Measurements from ENCODE around the gene RHAG.
"Not testable (repeated sequence)": the region's sequence is repeated elsewhere in the genome, so short reads cannot be mapped to it uniquely, and the experiment has no call there.

Gene RHAG
- long read RNA-seq, donor 1: 0 reads
- long read RNA-seq, donor 2: 0 reads
- long read RNA-seq, donor 3: 0 reads
- long read RNA-seq, donor 4: 0 reads
- long read RNA-seq, donor 5: 0 reads
- long read RNA-seq, donor 6: 0 reads
- long read RNA-seq, donor 7, partial matches to known transcripts: 0 of 1 reads
- long read RNA-seq, donor 7, other reads (novel, unspliced or antisense): 0 of 1 reads
- long read RNA-seq, donor 8: 0 reads

DNA sequence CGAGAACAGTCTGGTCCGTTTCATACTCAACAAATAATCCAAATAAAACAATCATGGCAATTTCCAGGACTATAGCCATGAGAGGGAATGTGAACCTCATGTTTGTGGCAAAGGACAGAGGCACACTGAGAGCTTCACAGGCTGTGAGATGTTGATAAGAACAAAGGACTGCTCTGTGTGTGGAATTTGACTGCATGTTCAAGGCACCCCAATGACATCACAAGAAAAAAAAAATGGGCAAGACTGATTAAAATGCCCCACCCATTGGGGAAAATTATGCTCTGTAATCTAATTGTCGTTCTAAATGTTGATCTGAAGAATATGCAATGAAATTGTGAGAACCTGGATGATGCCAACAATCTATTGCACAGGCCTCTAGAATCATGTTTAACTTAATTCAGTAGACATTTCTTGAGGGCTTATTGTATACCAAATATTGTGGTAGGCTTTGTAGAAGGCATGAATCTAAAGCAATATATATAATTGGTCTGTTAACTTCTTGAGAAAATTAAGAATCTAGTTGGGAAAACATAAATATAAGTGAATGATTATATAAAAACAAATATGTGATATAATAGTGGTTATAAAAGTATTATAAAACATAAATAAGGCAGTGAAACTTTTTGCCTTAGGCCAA lies at the start of gene RHAG:
TSS of gene RHAG (minus strand) at position 127 of the 637 bp plus-strand sequence. CDS start at position 100, 27 bp downstream.
- DNase-seq: no peak

DNA sequence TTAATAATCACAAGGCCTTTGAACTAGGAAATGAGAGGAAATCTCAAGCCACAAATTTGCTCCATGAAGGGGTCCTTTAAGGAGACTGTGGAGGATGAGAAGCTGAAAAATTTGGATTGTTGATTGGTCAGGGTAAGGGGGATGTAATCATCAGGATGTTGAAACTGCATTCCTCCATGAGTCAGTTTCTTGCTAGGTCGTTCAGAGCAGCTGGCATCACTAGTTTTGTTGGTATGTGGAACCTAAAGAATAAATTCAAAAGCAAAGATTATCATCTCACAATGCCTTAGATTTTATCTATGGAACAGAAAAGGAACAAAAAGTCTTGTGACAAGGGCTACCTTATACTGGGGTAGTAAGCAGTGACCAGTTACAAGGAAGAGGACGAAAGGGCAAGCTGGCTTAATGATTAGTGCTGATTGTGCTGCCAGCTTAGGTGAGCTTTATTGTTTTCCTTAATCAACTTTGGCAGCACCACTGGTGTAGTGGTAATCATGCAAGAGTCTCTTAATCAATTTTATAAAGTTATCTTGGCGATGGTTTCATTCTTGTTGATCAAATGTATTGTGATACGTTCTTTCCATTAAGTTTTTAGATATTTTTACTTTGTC lies 40.1 kb upstream of the RHAG start:
- no peak for DNase-seq

DNA sequence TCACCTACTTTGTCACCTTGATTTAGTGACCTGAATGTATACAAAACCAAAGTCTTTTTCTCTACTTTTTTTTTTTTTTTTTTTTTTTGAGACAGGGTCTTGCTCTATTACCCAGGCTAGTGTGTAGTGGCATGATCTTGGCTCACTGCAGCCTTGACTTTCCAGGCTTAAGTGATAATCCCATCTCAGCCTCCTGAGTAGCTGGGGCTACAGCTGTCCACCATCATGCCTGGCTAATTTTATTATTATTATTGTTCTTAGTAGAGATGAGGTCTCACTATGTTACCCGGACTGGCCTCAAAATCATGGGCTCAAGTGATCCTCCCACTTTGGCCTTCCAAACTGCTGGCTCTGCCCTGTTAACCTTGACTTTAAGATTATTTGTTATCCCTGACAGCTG lies 39.2 kb upstream of the RHAG start:
- DNase-seq: no peak

DNA sequence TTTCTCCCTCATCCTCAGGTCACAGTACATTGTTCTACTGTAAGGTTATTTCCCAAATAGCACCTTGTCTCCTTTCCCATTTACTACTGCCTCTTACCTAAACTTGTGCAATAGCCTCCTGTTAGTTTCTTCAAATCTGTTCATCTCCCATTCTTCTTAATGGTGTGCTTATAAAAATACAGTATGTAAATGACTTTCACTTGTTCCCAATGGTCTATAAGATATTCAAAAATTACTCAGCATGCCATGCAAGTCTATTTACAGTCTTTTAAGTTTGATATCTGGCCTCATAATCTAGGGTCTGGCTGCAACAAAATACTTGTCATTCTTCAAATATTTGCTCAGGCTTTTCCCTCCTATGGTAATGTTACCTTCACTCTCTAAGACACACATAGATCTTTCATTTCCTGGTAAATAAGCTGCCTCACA lies 31.5 kb upstream of the RHAG start:
- no peak for DNase-seq

DNA sequence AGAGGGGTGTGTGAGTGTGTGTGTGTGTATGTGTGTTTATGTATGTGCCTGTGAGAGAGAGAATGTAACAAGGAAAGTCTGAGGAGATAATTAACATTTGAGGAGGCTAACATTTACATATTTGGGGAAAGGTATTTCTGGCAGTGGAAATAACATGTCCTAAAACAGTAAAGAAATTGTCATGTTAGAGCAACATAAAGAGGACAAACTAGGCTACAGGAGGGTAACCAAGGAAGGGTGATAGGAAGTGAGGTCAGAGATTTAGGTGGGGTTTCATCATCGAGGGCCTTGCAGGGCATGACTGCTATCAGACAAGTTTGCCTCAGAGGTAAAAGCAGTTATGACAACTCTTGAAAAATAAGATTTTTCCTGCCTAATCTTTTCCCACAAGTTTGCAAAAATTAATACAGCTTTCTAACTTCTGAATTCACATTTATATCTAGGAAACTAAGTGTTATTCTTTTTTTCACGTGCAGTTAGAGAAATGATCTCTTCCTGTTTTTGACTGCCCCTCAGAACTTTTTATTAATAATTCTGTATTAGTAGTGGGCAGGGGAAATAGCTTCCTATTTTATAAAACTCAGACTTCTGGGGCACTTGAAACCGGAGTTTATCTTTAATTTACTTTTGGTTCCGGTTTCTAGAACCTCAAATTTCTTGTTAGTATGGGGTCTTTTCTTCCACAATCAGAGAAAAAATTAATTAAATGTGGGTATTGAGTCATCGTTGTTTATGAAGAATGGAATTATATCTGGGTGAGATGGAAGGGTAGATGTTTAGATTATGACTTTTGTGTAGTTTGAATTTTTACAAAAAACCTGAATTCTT lies 30.5 kb upstream of the RHAG start:
- no peak for DNase-seq

DNA sequence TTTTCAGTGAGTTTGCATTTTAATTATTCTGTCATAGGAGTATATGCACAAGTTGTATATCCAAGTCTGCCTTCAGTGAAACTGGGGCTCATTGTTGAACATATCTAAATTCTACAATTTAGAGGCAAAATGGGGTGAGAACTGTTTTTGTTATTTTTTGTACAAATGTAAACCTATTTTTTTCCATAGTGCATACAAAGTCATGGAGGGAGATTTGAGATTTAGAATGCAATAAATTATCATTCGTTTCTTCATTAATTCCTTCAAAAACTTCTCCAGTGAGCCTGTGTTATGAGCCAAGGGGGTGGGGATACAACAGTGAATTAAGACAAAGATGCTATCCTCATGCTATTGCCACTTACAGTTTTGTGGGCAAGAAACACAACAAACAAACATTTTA lies 29.8 kb upstream of the RHAG start:
- no peak for DNase-seq

DNA sequence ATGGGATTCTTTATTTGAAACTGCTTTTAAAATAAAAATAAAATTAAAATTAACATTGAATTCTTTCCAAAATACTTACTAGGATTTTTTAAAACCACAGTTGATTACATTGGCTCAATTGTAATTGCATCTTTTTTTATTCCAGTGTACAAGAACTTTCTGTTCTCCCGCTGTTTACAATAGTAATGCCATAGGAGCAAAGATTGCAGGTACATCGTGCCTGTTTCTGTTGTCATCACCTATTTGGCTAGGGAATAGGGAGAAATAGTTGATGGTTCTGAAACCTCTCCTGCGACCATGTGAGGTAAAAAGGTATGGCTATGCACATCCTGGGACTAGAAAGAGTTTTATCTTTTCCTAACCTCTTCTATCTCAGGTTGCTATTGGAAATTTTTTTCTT lies 28.2 kb upstream of the RHAG start:
- DNase-seq: no peak

DNA sequence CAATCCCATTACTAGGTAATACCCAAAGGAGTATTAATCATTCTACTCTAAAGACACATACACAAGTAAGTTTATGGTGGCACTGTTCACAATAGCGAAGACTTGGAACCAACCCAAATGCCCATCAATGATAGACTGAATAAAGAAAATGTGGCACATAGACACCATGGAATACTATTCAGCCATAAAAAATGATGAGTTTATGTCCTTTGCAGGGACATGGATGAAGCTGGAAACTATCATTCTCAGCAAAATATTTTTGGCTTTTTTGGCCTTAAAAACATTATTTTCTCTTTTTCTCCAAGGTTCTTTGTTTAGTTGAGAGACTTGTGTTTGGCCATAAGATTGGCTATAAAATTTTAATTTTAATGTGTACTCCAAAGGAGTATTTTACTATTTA lies 27.4 kb upstream of the RHAG start:
- not testable (repeated sequence) for DNase-seq

DNA sequence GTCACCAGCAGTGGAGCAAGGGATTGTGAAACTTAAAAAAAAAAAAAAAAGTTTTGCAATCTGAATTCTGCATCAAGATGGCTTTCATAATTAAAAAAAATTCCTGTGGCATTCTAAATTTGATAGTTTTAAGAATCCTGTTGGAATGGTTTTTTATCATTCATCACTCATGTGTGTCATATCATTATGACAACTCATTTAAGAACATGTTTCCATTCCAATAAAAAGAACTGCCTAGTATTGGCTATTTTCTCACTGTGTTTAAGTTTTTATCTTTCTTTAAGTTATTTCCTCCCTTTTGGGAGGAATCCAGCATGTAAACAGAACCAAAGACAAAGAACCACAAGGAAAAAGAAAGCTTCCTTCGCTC lies 26.2 kb upstream of the RHAG start:
- no peak for DNase-seq

DNA sequence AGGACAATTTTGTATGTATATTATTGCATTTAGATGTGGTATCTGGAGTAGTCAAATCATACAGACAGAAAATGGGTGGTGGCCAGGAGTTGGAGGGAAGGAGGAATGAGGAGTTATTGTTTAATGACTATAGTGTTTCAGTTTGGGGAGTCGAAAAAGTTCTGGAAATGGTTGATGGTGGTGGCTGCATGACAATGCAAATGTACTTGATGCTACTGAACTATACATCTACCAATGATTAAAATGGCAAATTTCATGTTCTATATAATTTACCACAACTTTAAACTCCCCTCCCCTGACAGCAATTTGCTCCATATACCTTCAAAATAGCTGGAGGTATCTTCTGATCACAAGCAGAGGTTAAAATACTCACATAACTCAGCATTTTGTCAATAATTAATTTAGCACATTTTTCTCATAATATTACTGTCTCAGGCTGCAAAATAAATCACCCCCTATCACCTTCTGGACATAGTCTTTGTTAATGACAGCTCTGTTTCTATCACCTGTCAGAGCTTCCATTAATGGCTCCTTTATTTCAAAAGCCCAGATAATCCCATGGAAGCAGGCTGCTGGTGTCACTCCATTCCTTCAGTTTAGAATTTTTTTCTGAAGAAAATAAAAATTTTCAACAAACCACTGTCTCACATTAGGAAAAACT lies 25.7 kb upstream of the RHAG start:
- no peak for DNase-seq

DNA sequence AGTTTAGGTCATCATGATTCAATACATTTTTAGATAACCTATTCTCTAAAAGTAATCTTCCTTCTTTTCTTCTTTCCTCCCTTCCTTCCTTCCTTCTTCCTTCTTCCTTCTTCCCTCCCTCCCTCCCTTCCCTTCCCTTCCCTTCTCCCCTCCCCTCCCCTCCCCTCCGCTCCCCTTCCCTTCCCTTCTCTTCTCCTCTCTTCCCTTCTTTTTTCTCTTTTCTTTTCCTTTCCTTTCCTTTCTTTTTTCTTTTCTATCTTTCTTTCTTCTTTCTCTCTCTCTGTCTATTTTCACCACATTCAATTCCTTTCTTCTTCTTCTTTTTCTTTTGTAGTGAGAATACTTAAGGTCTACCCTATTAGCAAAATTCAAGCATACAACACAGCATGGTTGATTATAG lies 17.3 kb upstream of the RHAG start:
- DNase-seq: no peak

DNA sequence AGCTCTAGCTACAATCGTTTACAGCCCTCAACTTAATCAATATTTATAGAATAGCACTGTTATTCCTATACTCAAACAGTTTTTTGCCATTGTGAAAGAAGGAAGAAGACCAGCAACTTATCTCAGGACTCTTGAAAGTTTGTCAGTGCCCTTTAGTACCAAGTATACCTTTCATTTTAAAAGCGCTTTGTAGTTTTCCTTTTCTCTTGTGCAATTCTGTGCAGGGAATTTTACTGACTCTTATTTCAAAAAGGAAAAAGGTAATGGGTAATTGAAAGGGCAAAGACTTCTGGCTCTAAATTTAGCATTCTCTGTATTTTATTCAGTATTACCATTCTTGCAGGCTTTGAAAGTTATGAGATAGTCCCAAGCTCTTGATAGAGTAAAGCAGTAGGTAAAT lies 16.8 kb upstream of the RHAG start:
- no peak for DNase-seq

DNA sequence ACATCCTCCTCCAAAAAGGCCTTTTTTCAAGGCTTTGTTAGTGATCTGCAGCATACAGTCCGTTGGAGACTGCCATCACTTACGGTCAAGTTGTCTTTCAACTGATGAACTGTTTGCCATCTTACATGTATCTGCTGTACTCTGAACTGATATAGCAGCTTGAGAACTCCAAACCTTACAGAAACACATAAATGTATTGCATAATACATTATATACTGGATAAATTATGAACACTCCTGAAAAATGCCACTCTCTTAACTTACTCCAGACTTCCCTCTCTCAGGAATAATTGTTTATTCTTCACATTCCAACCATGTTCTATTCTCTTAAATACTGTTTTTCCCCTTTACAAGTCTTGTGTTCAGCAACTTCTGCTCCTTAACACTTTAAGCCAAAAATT lies 14.6 kb upstream of the RHAG start:
- no peak for DNase-seq

DNA sequence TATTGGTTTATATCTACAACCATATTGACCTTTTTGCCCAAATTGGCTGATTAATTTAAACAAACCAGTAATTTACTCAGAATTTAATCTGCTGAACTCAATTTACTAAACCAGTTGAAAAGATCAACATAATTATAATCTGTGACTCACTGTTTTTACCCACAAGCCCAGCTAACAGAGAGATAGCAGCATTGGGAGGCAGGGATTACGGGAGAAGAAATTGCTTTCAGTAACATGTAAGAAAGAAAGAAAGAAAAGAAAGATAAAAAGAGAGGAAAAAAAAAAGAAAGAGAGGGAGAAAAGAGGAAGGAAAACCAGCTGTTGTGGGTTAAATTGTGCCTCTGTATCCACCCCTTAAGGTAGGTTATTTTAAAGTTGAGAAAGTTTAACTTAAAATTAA lies 13.3 kb upstream of the RHAG start:
- no peak for DNase-seq

DNA sequence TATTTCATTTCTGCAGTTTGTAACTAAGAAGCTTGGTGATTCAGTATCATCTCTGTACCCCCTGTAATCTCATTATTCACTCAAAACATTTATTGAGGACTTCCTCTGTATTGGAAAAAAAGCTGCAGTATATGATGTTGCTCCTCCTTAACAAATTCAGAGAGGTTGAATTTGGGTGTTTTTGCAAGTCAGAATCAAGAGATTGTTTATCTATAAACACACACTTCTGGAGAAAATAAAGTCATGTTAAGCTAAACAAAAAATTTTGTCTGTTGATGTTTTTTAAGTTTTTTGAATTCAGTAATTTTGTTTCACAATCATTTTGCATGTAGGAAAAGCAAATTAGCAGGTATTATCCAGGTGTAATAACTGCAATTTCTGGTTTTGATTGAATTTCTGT lies 11.4 kb upstream of the RHAG start:
- no peak for DNase-seq

DNA sequence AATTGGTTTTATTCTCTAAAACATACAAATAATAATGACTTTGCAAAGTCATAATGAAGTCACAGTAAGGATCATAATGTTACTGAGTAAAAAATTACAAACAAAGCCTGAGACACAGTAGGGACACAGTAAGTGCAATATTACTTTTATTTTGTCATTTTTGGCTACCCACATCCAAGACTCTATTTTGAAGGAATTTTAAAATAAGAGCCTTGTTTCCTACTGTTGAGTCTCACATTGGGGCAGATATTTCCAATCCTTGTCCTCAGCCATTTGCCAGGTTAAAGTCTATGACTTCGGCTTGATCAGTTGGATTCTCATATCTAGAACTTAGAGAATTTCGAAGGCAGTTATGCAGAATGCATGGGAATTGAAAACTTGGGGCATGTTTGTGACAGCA lies 10.8 kb upstream of the RHAG start:
- DNase-seq: no peak

DNA sequence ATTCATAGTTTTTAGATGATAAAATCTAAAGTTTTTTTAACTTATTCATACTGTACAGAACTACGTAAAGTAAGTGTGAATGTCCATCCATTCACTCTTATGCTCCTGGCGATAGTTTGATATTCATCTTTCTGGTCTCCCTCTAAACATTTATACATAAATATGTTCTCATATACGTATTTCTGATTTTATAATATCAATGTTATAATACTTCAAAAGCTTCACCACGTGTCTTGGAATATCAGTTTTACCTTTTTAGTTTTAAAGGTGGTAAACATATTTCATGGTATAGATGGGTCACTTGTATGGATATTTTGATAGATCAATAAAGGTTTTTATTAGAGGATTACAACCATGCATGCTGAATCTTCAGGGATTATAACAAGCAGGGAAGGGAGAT lies 10.3 kb upstream of the RHAG start:
- DNase-seq: no peak

DNA sequence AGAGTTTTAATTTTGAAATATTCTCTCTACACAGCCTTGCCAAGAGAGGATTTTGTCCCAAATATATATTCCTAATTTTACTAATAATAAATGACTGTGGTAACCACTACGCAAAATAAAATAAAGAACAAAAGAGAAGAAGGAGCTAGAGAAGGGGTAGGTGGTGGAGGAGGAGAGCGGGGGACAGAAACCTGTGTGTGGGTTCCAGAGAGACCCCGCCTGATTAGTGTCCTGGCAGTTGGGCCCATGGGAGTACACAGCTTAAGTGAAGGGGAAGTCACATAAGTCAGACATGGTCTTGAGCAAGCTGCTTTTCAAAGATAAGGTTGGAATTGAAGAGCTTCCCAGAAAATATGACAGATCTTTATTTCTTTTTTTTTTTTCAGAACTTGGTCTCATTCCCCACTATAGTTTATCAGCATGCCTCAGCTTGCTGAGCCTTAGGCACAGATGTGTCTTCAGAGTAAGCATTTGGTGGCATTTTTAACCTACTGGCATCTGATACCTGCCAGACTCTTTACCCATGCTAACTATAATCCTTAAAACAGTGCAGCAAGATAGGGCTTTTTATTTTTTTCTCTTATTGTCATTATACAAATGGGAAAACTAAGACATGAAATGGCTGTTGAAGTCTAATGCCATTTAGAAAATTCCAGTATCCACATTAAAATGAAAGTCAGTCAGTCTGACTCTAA lies 9.6 kb upstream of the RHAG start:
- no peak for DNase-seq

DNA sequence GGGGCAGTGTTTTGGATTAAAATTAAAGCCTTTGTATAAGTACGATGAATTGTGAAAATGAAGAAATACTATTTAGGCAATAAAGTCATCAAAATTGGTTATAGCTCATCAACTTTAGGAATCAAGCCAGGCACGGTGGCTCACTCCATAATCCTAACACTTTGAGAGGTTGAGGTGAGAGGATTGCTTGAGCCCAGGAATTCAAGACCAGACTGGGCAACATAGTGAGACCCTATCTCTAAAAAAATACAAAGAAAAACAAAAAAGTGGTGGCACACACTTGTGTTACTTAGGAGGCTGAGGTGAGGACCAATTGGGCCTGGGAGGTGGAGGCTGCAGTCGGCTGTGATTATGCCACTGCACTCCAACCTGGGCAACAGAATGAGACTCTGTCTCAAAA lies 8.5 kb upstream of the RHAG start:
- DNase-seq: no peak

DNA sequence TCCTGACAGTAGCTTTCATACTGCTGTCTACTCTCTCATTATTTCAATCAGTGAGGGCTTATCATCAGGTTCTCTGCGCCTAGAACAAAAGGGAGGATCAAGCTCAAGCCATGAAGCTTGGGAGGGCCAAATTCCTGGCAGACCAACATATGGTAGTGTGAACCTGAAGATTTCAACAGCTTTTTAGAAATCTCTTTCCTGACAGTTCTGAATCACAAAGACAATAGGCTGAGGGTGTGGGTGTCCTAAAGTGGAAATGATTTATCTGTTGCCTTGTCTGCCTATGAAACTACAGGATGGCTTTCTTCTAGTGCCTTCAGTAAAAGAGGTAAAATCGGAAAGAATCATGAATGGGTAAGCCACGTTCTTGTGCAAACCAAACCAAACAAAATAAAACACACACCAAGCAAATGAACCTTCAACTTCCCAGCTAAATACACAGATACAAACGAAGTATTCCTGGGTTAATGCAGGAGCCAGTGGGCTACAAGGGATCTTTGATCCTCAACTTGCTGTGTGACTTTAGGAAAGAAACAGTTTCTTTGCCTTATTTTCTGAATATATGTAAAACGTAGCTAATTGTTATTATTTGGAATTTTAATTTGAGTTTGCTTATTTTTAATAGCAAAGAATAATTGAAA lies 2.7 kb upstream of the RHAG start:
- no peak for DNase-seq

DNA sequence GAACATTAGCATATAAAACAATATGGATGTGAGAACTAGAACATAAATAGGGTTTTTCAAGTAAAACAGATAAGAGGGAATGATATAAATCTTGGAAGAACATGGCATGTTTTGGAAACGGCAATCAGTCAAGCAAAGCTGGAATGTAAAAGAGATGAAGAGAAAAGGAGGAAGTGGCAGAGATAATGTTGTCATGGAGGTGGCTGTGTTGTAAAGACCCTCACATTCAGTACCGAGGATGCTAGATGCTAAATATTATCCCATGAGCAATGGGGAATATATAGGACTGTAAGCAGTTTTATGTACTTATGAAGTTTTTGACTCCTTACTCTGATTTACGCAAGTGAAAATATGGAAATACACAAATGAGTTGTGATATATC lies 702 bp upstream of the RHAG start:
- no peak for DNase-seq
